ENCODE data around the gene METTL6.
"Not testable (repeated sequence)": the region's sequence is repeated elsewhere in the genome, so short reads cannot be mapped to it uniquely, and the experiment has no call there.

METTL6 gene

GRCh38 chr3:15403965-15404364 is 23.4 kb downstream of the METTL6 start:
- DNase-seq (ENCODE audit: insufficient read length, low spot score) (no peak), FAIRE-seq (no peak)
- TF ChIP-seq, protein P1, sequence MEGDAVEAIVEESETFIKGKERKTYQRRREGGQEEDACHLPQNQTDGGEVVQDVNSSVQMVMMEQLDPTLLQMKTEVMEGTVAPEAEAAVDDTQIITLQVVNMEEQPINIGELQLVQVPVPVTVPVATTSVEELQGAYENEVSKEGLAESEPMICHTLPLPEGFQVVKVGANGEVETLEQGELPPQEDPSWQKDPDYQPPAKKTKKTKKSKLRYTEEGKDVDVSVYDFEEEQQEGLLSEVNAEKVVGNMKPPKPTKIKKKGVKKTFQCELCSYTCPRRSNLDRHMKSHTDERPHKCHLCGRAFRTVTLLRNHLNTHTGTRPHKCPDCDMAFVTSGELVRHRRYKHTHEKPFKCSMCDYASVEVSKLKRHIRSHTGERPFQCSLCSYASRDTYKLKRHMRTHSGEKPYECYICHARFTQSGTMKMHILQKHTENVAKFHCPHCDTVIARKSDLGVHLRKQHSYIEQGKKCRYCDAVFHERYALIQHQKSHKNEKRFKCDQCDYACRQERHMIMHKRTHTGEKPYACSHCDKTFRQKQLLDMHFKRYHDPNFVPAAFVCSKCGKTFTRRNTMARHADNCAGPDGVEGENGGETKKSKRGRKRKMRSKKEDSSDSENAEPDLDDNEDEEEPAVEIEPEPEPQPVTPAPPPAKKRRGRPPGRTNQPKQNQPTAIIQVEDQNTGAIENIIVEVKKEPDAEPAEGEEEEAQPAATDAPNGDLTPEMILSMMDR (IDR thresholded peaks at IDR 0.05; ENCODE audit: insufficient read depth, missing control alignments) = no peak

GRCh38 chr3:15403495-15403894 is 23.8 kb downstream of the METTL6 start:
- no peak for FAIRE-seq
- TF ChIP-seq, protein P1 (IDR thresholded peaks at IDR 0.05; ENCODE audit: insufficient read depth, missing control alignments) = no peak

GRCh38 chr3:15401936-15402335 is 25.4 kb downstream of the METTL6 start:
- TF ChIP-seq, protein P1 (IDR thresholded peaks at IDR 0.05; ENCODE audit: insufficient read depth, missing control alignments) = no peak
- DNase-seq (ENCODE audit: insufficient read length, low spot score) (no peak), FAIRE-seq (no peak)

More at GRCh38 chr3:15403495-15403894, 23.8 kb downstream of the METTL6 start:
- DNase-seq (ENCODE audit: insufficient read length, low spot score) = no peak

- no peak for DNase-seq (ENCODE audit: insufficient read length, low spot score)
Observed at GRCh38 chr3:15399970-15400369, 27.4 kb downstream of the METTL6 start.

DNA sequence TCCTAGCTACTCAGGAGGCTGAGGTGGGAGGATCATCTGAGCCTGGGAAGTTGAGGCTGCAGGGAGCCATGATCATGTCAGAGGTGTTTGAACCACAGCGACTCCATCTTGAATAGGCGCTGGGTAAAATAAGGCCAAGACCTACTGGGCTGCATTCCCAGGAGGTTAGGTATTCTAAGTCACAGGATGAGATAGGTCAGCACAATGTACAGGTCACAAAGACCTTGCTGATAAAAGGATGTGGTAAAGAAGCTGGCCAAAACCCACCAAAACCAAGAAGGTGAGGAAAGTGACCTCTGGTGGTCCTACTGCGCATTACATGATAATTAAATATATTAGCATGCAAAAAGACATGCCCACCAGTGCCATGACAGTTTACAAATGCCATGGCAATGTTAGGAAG is 28.6 kb downstream of the METTL6 start:
- DNase-seq (ENCODE audit: insufficient read length, low spot score); FAIRE-seq: not testable (repeated sequence)
- TF ChIP-seq, protein P1 (IDR thresholded peaks at IDR 0.05; ENCODE audit: insufficient read depth, missing control alignments) = peak; percentile 12

More at GRCh38 chr3:15399970-15400369, 27.4 kb downstream of the METTL6 start:
- FAIRE-seq = no peak
- TF ChIP-seq, protein P1 (IDR thresholded peaks at IDR 0.05; ENCODE audit: insufficient read depth, missing control alignments) = no peak

GRCh38 chr3:15393252-15393651 is 34.1 kb downstream of the METTL6 start:
- FAIRE-seq; DNase-seq (ENCODE audit: insufficient read length, low spot score): not testable (repeated sequence)

GRCh38 chr3:15391007-15391406 is 36.3 kb downstream of the METTL6 start:
- FAIRE-seq = no peak
- TF ChIP-seq, protein P1 (IDR thresholded peaks at IDR 0.05; ENCODE audit: insufficient read depth, missing control alignments) = no peak
- no peak for DNase-seq (ENCODE audit: insufficient read length, low spot score)

- TF ChIP-seq, protein P1 (IDR thresholded peaks at IDR 0.05; ENCODE audit: insufficient read depth, missing control alignments) = no peak
Observed at GRCh38 chr3:15390460-15390859, 36.9 kb downstream of the METTL6 start.

GRCh38 chr3:15388335-15388734 is 39.0 kb downstream of the METTL6 start:
- FAIRE-seq; DNase-seq (ENCODE audit: insufficient read length, low spot score): not testable (repeated sequence)

More at GRCh38 chr3:15390460-15390859, 36.9 kb downstream of the METTL6 start:
- FAIRE-seq (no peak), DNase-seq (ENCODE audit: insufficient read length, low spot score) (no peak)

Measured in D721Med (cell line).